NCI-H526 (cell line): ENCODE data around the gene CDHR3.

Experiments used
- DNase-seq, 2 experiments: peaks; one replicate each; lab custom pipeline; 2025; lab: John Stamatoyannopoulos, UW

CDHR3 gene

GRCh38 chr7:106067678-106068077, 104.6 kb downstream of the CDHR3 start:
- DNase-seq: no peak

GRCh38 chr7:106068538-106068961, 105.5 kb downstream of the CDHR3 start:
- DNase-seq: peak; percentile 17 to 45

DNA sequence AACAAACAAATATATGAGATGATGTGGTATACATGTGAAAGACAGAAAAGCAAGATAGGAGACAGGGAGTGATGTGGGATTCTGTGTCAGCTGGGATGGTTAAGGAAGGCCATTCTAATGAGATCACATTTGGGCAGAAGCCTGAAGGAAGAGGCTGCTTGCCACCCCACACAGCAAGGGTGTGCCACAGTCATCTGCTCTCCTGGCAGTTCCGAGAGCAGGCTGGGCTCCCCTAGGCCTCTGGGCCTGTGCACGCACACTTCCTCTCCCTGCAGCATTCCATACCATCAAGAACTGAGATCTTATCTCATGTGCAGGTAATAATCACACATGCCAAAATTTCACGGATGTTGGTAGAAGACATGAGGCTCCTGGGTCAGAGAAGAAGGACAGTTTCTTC, 105.9 kb downstream of the CDHR3 start:
- DNase-seq: no peak

GRCh38 chr7:106069471-106070200, 106.6 kb downstream of the CDHR3 start:
- no peak for DNase-seq

- no peak for DNase-seq
These were observed 107.1 kb downstream of the CDHR3 start for GRCh38 chr7:106070201-106070551.

DNA sequence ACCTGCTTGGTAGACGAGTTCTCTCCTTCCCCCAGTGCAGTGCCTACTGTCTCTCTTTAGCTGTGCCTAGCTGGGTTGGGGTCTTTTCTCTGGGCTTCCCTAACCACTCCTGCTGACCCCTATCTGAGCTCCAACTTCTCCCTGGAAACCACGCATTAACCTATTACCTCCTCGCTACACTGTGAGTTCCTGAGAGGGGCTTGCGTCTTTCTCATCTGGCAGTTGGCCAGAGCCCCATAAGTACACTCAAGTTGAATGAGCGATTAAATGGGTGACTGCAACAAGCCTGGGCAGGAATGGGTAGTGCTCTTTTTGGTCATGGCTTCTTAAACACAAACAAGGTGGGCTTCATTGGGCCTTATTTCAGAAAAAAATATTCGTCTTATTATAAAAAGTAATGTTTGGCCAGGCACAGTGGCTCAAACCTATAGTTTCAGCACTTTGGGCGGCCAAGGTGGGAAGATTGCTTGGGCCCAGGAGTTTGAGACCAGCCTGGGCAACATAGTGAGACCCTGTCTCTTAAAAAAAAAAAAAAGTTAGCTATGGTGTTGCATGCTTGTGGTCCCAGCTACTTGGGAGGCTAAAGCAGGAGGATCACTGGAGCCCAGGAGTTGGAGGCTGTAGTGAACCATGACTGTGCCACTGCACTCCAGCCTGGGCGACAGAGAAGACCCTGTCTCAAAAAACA, 107.6 kb downstream of the CDHR3 start:
- DNase-seq: no peak

DNA sequence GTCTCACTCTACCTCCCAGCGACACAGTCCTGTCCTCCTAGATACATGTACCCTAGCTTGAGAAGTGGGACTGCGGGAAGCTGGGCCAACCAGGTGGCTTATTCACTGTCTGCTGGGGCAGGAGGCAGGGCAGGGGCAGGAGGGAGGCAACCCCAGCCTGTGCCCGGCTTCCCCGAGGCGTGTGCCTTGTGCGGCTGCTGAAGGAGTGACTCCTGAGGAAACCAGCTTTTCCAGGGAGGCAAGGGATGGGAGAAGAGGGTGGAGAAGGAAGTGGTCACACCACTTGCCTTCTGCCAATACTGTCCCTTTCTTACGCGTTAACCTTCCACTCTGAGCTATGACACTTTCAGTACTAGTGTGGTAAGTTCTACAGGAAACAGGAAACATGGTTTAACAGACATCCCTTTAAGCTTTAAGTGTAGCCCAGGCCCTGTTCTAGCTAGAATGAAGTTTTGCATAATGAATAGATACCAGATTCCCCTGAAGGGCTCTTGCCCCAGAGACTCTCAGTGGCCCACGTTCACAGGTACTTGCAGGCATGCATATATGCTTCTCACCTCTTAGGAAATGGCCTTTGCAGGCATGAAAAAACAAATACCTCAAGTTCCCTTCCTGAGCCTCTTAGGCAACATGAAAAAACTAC, 108.4 kb downstream of the CDHR3 start:
- DNase-seq: peak; percentile 68 to 79

DNA sequence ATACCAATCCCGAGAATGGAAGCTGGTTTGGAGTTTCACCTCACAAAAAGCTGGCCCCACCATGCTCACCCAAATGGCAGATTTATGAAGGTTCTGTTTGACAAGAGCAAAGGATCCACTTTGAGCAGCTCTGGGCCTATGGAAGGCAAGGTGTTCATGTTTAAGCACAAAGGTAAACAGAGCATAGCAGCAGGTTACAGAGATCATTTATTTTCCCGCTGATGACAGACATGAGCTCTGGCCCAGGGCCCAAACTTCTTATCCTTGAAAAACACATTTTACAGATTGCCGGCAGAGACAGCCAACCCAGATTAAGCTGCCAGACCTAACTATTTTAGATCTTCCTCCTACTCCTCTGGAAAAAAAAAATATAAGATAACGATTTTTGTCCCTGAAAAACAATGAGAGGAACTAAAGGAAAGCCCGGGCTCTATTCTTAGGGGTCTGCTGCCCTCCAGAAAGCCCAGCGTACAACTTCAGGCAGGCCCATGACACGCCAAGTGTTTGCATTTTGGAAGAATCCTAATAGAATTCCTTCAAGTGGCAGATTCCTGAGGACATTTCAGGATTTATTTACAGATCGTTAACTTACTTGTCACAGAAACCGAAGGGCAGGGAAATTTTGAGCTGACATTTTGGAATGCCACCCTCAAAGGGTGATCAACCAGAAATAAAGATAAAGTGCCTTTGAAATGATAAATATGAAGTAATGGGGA, 109.1 kb downstream of the CDHR3 start:
- no peak for DNase-seq

DNA sequence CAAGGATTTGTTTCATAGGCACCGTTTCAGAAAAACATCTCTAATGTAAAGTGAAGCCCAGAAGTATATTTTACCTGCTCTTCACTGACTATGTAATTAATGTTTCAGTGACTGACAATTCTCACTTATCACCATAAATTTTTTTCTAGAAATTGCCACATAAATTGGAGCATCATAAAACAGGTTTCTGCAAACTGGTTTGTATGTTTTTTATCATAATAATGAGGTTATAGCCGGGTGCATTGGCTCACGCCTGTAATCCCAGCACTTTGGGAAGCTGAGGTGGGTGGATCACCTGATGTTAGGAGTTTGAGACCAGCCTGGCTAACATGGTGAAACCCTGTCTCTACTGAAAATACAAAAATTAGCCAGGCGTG, 109.6 kb downstream of the CDHR3 start:
- no peak for DNase-seq

- DNase-seq: no peak
These were observed 110.6 kb downstream of the CDHR3 start for GRCh38 chr7:106073701-106074100.

DNA sequence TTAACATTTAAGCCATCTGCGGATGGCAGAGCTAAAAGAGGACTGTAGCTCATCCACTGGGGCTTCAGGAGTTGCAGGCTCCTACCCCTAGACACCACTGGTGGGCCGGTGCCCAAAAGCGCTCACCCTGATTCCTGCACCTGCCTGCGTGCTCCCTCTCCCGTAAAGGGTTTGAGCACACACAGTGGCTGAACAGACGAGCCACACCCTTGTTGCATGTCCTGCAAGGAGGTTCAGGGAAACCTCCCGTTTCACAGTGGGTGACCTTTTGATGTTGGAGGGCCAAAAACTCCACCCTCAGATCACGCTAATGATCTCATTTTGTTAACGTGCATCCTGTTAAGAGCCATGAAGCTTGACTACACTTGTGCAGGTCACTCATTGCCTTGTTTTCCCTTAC, 111.2 kb downstream of the CDHR3 start:
- DNase-seq: no peak

DNA sequence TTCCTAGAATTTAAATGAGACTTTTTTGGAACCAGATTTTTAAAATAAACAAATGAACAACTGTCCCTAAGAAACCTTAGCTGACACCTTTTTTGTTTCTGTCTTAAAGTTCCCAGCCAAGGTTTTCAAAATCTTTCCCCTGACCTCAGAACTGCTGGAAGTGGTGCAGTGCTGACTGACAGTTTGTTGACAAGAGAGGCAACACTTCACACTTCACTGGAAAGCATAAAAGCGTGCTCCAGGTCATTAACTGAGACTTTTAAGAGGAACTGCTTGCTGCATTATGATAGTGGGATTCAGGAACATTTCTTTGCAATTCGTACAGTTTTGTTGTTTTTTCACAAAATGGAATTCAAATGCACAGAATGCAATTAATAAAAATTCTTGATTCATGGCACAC, 112.9 kb downstream of the CDHR3 start:
- no peak for DNase-seq

GRCh38 chr7:106076537-106076936, 113.5 kb downstream of the CDHR3 start:
- no peak for DNase-seq

GRCh38 chr7:106080300-106080987, 117.4 kb downstream of the CDHR3 start:
- no peak for DNase-seq

- no peak for DNase-seq
These were observed 119.2 kb downstream of the CDHR3 start for GRCh38 chr7:106082087-106082854.
